ENCODE data around the gene SYNE4.
"Not testable (repeated sequence)": the region's sequence is repeated elsewhere in the genome, so short reads cannot be mapped to it uniquely, and the experiment has no call there.

SYNE4 gene

DNA sequence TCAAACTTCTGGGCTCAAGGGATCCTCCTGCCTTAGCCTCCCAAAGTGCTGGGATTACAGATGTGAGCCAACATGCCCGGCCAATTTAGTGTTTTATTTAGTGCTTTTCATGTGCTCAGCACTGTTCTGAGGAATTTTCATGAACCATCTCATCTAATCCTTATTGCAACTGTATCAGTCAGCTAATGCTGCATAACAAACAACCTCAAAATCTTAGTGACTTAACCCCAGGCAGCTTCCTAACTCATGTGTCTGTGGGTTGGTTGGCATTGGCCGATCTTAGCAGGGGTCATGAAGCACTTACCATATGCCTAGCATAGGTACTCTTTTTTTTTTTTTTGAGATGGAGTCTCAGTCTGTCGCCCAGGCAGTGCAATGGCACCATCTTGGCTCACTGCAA lies 19.8 kb downstream of the SYNE4 start:
- no peak for DNase-seq

- no peak for DNase-seq
These were observed 21.1 kb downstream of the SYNE4 start for GRCh38 chr19:35987571-35987896.

- no peak for DNase-seq
These were observed 21.7 kb downstream of the SYNE4 start for GRCh38 chr19:35986664-35987570.

- no peak for DNase-seq
These were observed 22.5 kb downstream of the SYNE4 start for GRCh38 chr19:35986111-35986510.

- DNase-seq: no peak
These were observed 25.4 kb downstream of the SYNE4 start for GRCh38 chr19:35983177-35983576.

DNA sequence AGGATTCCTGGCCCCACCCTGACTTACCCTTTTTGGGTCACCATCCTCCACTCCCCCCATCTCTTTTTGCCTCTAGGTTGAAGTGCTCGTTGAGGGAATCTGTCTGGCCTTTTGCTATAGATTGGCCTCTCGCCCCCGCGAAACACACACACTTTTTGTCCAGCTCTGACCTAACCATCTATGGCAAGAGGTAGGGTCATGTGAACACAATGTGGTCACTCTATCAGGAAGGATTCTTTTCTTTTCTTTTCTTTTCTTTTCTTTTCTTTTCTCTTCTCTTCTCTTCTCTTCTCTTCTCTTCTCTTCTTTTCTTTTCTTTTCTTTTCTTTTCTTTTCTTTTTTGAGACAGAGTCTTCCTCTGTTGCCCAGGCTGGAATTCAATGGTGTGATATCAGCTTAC lies 27.6 kb downstream of the SYNE4 start:
- DNase-seq: not testable (repeated sequence)

GRCh38 chr19:35978832-35979365 lies 29.7 kb downstream of the SYNE4 start:
- no peak for DNase-seq

DNA sequence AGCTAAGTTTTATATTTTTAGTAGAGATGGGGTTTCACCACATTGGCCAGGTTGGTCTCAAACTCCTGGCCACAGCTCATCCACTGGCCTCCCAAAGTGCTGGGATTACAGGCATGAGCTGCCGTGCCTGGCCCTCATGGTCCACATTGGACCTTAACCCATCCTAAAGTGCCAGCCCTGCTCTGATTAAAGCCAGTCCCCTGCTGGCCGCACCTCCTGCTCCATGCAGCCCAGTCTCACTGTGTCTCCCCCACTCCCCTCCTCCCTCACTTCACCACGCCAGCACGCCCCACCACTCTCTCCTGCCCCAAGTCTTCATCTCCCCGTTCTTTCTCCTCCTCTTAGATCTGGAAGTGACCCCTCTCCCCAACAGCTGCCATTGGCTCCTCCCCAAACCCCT lies 30.3 kb downstream of the SYNE4 start:
- DNase-seq: no peak

GRCh38 chr19:35977446-35978222 lies 31.0 kb downstream of the SYNE4 start:
- DNase-seq: peak; percentile 45

- no peak for DNase-seq
These were observed 32.9 kb downstream of the SYNE4 start for GRCh38 chr19:35975608-35976214.

DNA sequence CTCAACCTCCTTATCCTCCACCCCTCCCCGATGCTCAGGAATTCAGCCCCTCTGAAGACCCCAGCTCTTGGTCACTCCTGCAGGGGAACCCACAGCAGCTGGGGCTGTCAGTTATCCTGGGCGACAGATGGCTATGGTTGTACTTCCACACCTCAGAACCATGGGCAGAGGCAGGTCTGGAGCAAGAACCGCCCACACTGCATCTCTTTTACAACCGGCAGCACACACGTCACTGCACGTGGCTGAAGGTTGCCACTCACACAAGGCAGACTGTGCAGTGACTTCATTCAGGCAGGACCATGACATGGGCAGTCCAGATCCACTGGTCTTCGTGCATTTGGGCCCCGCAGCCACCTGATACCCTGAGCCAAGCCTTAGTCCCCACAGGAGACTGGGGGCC lies 35.1 kb downstream of the SYNE4 start:
- no peak for DNase-seq

DNA sequence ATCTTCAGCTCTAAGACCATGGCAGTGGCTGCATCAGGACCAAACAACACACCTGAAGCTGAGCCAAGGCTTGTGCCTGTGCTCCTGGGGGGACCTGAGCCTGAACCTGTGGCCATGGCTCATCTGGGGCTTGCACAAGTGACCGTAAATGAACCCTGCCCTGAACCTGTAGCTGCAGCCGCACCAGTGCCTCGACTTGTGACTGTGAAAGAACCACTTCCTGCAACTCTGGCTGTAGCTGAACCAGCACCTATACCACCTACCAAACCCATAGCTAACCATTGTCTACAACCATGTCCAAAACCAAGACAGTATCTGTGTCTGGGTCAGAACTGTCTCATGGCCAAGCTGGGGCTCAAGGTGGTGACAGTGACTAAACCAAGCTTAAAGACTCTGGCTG lies 41.8 kb downstream of the SYNE4 start:
- no peak for DNase-seq

- peak; percentile 30 for DNase-seq
These were observed 45.1 kb downstream of the SYNE4 start for GRCh38 chr19:35963514-35963913.

GRCh38 chr19:35960432-35960972 lies 48.1 kb downstream of the SYNE4 start:
- no peak for DNase-seq

DNA sequence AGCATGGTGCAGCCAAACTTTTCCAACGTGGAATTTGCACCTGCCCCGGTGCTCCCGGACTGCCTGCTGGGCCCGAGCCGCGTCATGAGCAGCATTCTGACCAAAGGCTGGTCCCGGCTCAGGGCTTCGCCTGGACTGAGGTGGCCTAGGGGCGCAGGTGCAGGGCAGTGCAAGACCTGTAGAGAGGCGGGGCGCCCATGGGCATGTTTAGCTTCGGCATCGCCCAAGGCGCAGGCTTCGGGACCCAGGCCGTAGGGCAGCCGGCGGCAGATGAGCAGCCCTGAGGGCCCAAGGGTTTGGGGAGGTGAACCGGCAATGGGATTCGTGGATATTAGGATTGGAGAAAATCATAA lies 48.7 kb downstream of the SYNE4 start:
- DNase-seq: no peak

DNA sequence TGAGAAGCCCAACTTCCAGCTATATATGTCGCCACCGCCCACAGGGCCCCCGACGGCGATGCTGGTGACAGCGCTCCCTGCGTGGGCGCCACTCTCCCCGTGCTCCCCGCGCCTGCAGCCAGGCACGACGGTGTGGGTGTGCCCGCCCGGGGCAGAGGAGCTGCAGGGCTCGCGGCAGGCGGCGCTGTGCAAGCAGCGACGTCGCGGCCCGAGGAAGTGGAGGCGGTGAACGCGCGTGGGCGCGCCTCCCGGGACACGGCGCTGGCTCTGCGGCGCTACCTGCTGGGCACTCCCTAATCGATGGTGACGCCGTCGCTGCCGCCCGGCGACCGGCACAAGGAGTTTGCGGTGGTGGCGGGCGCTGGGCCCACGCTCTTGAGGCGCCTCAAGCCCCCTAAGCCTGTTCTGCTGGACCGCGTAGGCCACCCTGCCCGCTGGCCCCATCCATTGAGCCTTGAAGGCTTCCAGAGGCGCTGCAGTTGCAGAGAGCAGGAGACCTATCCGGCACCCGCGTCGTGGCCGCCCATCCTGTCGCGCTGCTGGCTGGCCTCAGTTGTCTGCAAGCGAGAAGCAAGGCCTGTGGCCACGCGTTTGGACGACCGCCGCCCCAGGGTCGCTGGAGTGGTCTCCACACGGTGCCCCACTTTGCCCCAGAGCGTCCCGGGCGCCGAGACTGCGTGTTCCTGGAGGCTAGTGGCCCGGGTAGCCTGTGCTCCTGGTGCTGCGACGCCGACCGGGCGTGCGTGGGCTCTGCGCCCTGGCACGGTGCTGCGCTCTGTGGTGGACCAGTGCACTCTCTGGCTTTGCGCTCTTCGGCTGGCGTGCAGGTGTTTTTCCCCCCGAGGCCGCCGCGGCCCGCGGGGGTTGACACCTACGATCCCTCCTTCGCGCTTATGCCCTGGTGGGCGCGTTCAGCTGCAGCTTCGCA lies 49.3 kb downstream of the SYNE4 start:
- DNase-seq: peak; percentile 68

GRCh38 chr19:35958660-35959039 lies 50.0 kb downstream of the SYNE4 start:
- no peak for DNase-seq

DNA sequence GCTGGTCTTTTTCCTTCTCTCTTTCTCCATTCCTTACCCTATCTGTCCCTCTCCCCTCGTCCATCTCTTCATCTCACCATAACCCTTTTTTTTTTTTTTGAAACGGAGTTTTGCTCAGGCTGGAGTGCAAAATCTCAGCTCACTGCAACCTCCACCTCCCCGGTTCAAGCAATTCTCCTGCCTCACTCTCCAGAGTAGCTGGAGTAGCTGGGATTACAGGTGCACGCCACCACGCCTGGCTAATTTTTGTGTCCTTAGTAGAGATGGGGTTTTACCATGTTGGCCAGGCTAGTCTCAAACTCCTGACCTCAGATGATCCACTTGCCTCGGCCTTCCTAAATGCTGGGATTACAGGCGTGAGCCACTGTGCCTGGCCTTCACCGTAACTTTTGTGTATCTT lies 51.2 kb downstream of the SYNE4 start:
- DNase-seq: not testable (repeated sequence)

DNA sequence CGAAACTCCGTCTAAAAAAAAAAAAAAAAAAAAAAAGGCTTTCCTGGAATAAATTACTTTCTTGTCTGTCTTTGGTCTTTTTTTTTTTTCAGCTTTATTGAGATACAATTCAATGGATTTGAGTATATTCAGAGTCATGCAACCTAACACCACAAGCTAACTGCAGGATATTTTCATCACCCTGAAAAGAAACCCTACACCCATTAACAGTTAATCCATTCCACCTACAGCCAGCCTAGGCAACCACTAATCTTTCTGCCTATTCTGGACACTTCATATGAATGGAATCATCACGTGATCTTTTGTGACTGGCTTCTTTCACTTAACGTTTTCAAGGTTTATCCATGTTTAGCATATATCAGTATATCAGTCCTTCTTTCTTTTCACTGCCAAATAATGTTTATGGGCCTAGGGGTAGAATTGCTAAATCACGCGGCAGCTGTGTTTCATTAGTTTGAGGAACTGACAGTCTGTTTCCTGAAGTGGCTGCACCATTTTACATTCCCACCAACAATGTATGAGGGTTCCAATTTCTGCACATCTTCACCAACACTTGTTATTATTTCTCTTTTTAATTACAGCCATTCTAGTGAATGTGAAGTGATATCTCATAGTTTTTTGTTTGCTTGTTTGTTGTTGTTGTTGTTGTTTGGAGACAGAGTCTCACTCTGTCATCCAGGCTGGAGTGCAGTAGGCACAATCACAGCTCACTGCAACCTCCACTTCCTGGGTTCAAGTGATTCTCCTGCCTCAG lies 52.6 kb downstream of the SYNE4 start:
- DNase-seq: no peak

Data from stimulated activated CD4-positive, alpha-beta T cell treated with anti-CD3 and anti-CD28 coated beads, Interleukin-1b, Interleukin-23, amount 100 ng/mL, for 48 hours (primary cell).